Inflammatory macrophage (primary cell): ENCODE measurements around the gene C9orf57.
"Not testable (repeated sequence)": the region's sequence is repeated elsewhere in the genome, so short reads cannot be mapped to it uniquely, and the experiment has no call there.

ENCODE experiments used
- DNase-seq, 2 donors: peaks; one replicate each; pipeline ENCODE4 v3.0.0-alpha.2; 2020 to 2022

The C9orf57 gene

GRCh38 chr9:72022841-72023240, 37.6 kb downstream of the C9orf57 start:
- DNase-seq = peak; percentile 66 to 80

GRCh38 chr9:72013292-72013760, 47.1 kb downstream of the C9orf57 start:
- DNase-seq = no peak

GRCh38 chr9:72012646-72013045, 47.8 kb downstream of the C9orf57 start:
- no peak for DNase-seq

- not testable (repeated sequence) for DNase-seq
These were observed 52.7 kb downstream of the C9orf57 start for GRCh38 chr9:72007726-72008125.

GRCh38 chr9:72006501-72006900, 53.9 kb downstream of the C9orf57 start:
- DNase-seq = no peak

- DNase-seq = no peak
These were observed 55.0 kb downstream of the C9orf57 start for GRCh38 chr9:72005451-72005850.
